NT2/D1 (cell line): ENCODE measurements around the gene JMJD8.

Experiments
- DNase-seq: peaks from one replicate; pipeline ENCODE4 v3.0.0-alpha.2; 2011; ENCODE audit warnings: low read depth, low spot score
- H3K27me3 ChIP-seq: 2 replicates; pipeline ENCODE4 v1.6.0; 2011; ENCODE audit warnings: mild to moderate bottlenecking; ENCODE audit not compliant: insufficient read length, insufficient read depth
- H3K36me3 ChIP-seq: 2 replicates; pipeline ENCODE4 v1.6.1; 2011; ENCODE audit warnings: mild to moderate bottlenecking, low read length, mixed read lengths; ENCODE audit not compliant: insufficient read depth, insufficient read length
- H3K4me1 ChIP-seq: 2 replicates; pipeline ENCODE4 v1.5.1; 2011; ENCODE audit not compliant: insufficient read depth, insufficient read length
- H3K4me3 ChIP-seq: 2 replicates; pipeline ENCODE4 v1.5.1; 2011; ENCODE audit warnings: low read depth; ENCODE audit not compliant: insufficient read length
- H3K9ac ChIP-seq: 2 replicates; pipeline ENCODE4 v1.6.0; 2011; ENCODE audit warnings: low read depth; ENCODE audit not compliant: insufficient read length
- H3K9me3 ChIP-seq: 2 replicates; pipeline ENCODE4 v1.5.1; 2011; ENCODE audit warnings: mild to moderate bottlenecking, low read length; ENCODE audit not compliant: insufficient read depth
- SUZ12 ChIP-seq: IDR thresholded peaks from 2 replicates; pipeline ENCODE4 v1.6.1; 2011; ENCODE audit not compliant: insufficient read length, insufficient read depth; ENCODE audit errors: extremely low read depth
- YY1 ChIP-seq: IDR thresholded peaks from 2 replicates; pipeline ENCODE4 v1.6.1; 2011; ENCODE audit not compliant: insufficient read length, insufficient read depth
- ZNF274 ChIP-seq: IDR thresholded peaks from 2 replicates; pipeline ENCODE4 v1.6.1; 2011; ENCODE audit warnings: mild to moderate bottlenecking, low read depth, low read length

Gene JMJD8

GRCh38 chr16:728890-729744, 45.0 kb upstream of the JMJD8 start:
- Histone ChIP-seq H3K4me3 (peak overlapping the region; percentile 91), H3K9ac (peak overlapping the region; percentile 96), H3K4me1 (peaks cover 21% of the 10 kb centered on the region), H3K27me3 (peaks cover 6% of the 10 kb centered on the region), H3K9me3 (no peaks in the 10 kb centered on the region), H3K36me3 (peaks cover 49% of the 10 kb centered on the region)
- no peak for TF ChIP-seq YY1
- DNase-seq = no peak

- Histone ChIP-seq H3K36me3 (peaks cover 44% of the 10 kb centered on the region), H3K27me3 (peaks cover 6% of the 10 kb centered on the region), H3K9me3 (no peaks in the 10 kb centered on the region), H3K4me1 (peaks cover 21% of the 10 kb centered on the region), H3K4me3 (peak overlapping the region; percentile 91), H3K9ac (peak overlapping the region; percentile 96)
- TF ChIP-seq ZNF274 = no peak
- no peak for TF ChIP-seq SUZ12
- TF ChIP-seq YY1 = no peak
- DNase-seq = no peak
Observed at GRCh38 chr16:728131-728889, 44.2 kb upstream of the JMJD8 start.

- H3K36me3 ChIP-seq = peaks cover 45% of the 10 kb centered on the region
- H3K27me3 ChIP-seq = peaks cover 6% of the 10 kb centered on the region
- TF ChIP-seq SUZ12 = no peak
- no peak for TF ChIP-seq YY1
- TF ChIP-seq ZNF274 = no peak
- no peak for DNase-seq
- H3K4me1 ChIP-seq = peaks cover 21% of the 10 kb centered on the region
- H3K9ac ChIP-seq = peak overlapping the region; percentile 96
- H3K4me3 ChIP-seq = peak overlapping the region; percentile 91
- H3K9me3 ChIP-seq = no peaks in the 10 kb centered on the region; the same call in 1 of the 2 replicates
Observed at GRCh38 chr16:727291-727977, 43.3 kb upstream of the JMJD8 start.

DNA sequence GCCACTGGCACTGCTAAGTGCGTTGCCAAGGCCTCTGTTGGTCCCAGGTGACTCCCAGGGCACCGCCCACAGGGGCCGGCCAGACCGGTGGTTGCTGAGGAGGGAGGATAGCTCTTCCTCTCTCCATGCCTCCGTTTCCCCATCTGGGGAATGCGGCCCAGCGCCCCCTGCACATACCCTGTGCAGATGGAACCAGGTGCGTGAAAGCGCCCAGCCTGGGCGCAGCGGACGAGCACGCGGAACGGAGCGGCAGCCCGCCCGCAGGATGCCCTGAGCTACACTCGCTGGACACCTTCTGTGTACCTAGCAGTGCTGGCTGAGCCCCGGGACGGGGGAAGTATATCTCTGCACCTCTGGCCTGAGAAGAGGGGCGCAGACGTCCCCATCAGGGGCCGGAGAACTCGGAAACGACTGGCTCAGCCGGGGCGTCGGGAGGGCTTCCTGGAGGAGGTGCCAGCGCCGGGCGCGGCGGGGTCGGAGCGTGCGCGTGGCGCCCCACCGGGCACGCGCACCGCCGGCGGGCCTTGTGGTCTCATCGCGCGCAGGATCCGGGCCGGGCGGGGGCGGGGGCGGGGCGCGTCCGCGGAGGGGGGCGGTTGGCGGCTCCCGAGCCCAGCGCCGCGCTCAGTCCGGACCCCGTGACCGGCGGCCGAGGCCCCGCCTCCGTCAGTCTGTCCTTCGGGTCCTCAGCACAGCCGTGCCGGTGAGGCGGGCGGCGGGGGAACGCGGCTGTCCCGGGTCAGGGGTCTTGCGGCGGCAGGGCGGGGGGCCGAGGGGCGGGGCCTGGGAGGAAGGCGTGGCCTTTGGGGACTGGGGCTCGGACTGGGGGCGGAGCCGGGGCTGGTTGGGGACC, 42.5 kb upstream of the JMJD8 start, which contains the start of the genes CCDC78 and HAGHL:
Gene CCDC78, minus strand, starts transcription at position 6 of the 853 bp plus-strand sequence. CDS start 76 bp downstream, outside the sequence.
Gene HAGHL, plus strand, starts transcription at position 669 of the 853 bp plus-strand sequence. CDS start 404 bp downstream, outside the sequence.
- H3K36me3 ChIP-seq = peaks cover 39% of the 10 kb centered on the region
- no peaks in the 10 kb centered on the region; the same call in 1 of the 2 replicates for H3K9me3 ChIP-seq
- no peak for TF ChIP-seq SUZ12
- TF ChIP-seq YY1 = no peak
- no peak for TF ChIP-seq ZNF274
- H3K4me1 ChIP-seq = peaks cover 24% of the 10 kb centered on the region
- peak within 1 kb of the TSS; percentile 96 for H3K9ac ChIP-seq
- DNase-seq = peak; percentile 62
- peaks cover 6% of the 10 kb centered on the region for H3K27me3 ChIP-seq
- H3K4me3 ChIP-seq = peak within 1 kb of the TSS; percentile 91

GRCh38 chr16:726188-726437, 42.0 kb upstream of the JMJD8 start:
- Histone ChIP-seq H3K4me1 (peaks cover 27% of the 10 kb centered on the region), H3K27me3 (peaks cover 6% of the 10 kb centered on the region), H3K36me3 (peaks cover 33% of the 10 kb centered on the region), H3K4me3 (peak overlapping the region; percentile 40), H3K9me3 (no peaks in the 10 kb centered on the region; the same call in 1 of the 2 replicates), H3K9ac (peak overlapping the region; percentile 77)
- no peak for TF ChIP-seq YY1
- no peak for DNase-seq

DNA sequence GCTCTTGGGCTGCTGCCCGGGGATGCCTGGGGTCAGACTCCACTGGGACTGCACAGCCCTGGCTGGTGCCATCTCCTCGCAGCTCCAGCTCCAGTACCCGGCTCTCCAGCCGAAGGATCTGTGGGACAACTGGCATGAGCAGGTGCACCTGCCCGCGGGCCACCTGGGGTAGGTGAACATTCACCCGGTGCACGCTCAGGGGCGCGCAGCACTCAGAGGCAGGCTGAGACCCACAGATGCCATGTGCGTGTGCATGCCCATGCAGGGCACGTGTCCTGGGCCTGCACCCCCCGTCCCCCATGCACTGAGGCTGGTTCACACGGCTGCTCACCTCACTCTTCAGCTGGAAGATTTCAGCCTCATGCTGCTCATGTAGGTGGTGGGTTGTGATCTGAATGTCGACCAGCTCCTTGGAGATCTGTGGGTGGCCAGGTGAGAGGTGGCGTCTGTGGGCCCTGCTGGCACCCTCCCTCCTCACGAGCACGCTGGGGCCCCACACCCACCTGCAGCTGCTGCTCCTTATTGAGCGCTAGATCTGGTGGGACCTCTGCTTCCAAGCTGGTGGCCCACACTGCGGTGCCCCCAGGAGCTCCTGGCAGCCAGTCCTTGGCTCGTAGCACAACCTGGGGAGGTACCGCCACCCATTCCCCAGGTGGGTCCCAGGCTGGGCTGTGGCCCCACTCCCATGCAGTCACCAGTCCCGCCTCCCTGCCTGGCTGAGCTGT, 41.5 kb upstream of the JMJD8 start:
- no peak for TF ChIP-seq ZNF274
- TF ChIP-seq YY1 = no peak
- TF ChIP-seq SUZ12 = no peak
- DNase-seq = no peak
- peaks cover 26% of the 10 kb centered on the region for H3K4me1 ChIP-seq

More for the DNA sequence above, 41.5 kb upstream of the JMJD8 start:
- H3K9ac ChIP-seq = peak overlapping the region; percentile 77
- H3K27me3 ChIP-seq = peaks cover 6% of the 10 kb centered on the region
- peak overlapping the region; percentile 40 for H3K4me3 ChIP-seq
- peaks cover 28% of the 10 kb centered on the region for H3K36me3 ChIP-seq
- H3K9me3 ChIP-seq = no peaks in the 10 kb centered on the region; the same call in 1 of the 2 replicates
